HepG2 (cell line): ENCODE data around the gene ERMARD. TPM values are rescaled to one million over a fixed set of nuclear protein-coding genes. Genes with fewer than 3 reads are reported as not detected.

Experiments
- ATAC-seq: fragments of 200-7000 bp; cut with Tn5 transposase; 3 replicates; pipeline ENCODE4 v1.9.1; 2020; ENCODE audit warnings: mild to moderate bottlenecking, moderate library complexity
- BruUV-seq: library from RNA; stranded (reverse); fragments of 400-500 nt; replicated peaks from 2 replicates; lab custom pipeline; 2021; lab: Mats Ljungman, UMichigan
- CTCF ChIA-PET: fragments of 300-600 bp; formaldehyde crosslinking; extraction: SDS; loops from one replicate; lab custom pipeline; 2021; ENCODE audit warnings: low total read pairs, inconsistent platforms, low intra/inter-chr PET ratio; lab: Yijun Ruan, JAX
- POLR2A ChIA-PET: fragments of 350-600 bp; sonication (Branson Sonifier 250); formaldehyde crosslinking; loops from one replicate; lab custom pipeline; 2020; ENCODE audit warnings: antibody characterized with exemption, inconsistent platforms; lab: Yijun Ruan, JAX
- DNase-seq: peaks from one replicate; pipeline ENCODE4 v3.0.0-alpha.2; 2015; ENCODE audit warnings: low spot score
- FAIRE-seq: peaks from 3 replicates; lab custom pipeline; 2011; peaks lifted over from hg19 to GRCh38; lab: Jason Lieb, UNC
- H2AFZ ChIP-seq: one replicate; pipeline ENCODE4 v1.6.1; 2011; ENCODE audit warnings: low read length, inconsistent platforms
- H3K27ac ChIP-seq: fragments of 300-600 bp; 3 replicates; pipeline ENCODE4 v1.8.0; 2011; ENCODE audit warnings: mixed run types, mild to moderate bottlenecking, mixed read lengths, low read length, inconsistent platforms; ENCODE audit not compliant: insufficient read depth; ENCODE audit errors: extremely low read length
- H3K27me3 ChIP-seq, 2 experiments: fragments of 200-600 bp in 1 of 2; 2 replicates in 1 of 2; 3 replicates in 1 of 2; pipeline versions ENCODE4 v1.6.0 to v1.8.0; 2011; ENCODE audit warnings: low read length in 2 of 2, mild to moderate bottlenecking in 2 of 2, moderate library complexity in 2 of 2, inconsistent platforms in 1 of 2; ENCODE audit not compliant: insufficient read depth in 2 of 2, control insufficient read depth in 1 of 2
- H3K36me3 ChIP-seq, 2 experiments: fragments of 200-600 bp in 1 of 2; replicated peaks in 1 of 2; 2 replicates in 1 of 2; 3 replicates in 1 of 2; pipeline versions ENCODE4 v1.5.1 to v1.8.0; 2011; ENCODE audit warnings: low read length in 2 of 2, inconsistent platforms in 1 of 2; ENCODE audit not compliant: insufficient read depth in 2 of 2, control insufficient read depth in 1 of 2
- H3K4me1 ChIP-seq: 2 replicates; pipeline ENCODE4 v1.5.1; 2012; ENCODE audit warnings: low read length, inconsistent platforms; ENCODE audit not compliant: insufficient read depth
- H3K4me2 ChIP-seq: 2 replicates; pipeline ENCODE4 v1.6.0; 2011; ENCODE audit warnings: low read depth, low read length, inconsistent platforms
- H3K4me3 ChIP-seq, 3 experiments: fragments of 200-600 bp in 1 of 3; sonication (generic), shearing (Covaris generic) in 1 of 3; replicated peaks in 1 of 3; 2 replicates each; pipeline ENCODE4 v1.5.1; 2011 to 2016; ENCODE audit warnings: low read length in 3 of 3, inconsistent platforms in 2 of 3, low read depth in 2 of 3, mild to moderate bottlenecking in 2 of 3, control low read depth in 1 of 3, mixed read lengths in 1 of 3; ENCODE audit not compliant: insufficient read depth in 1 of 3
- H3K79me2 ChIP-seq: one replicate; pipeline ENCODE4 v1.6.1; 2011; ENCODE audit warnings: low read length, inconsistent platforms; ENCODE audit not compliant: insufficient read depth
- H3K9ac ChIP-seq: 2 replicates; pipeline ENCODE4 v1.6.0; 2011; ENCODE audit warnings: mild to moderate bottlenecking, low read depth, low read length, inconsistent platforms; ENCODE audit not compliant: insufficient read depth
- H3K9me3 ChIP-seq: 2 replicates; pipeline ENCODE4 v1.5.1; 2012; ENCODE audit warnings: mild to moderate bottlenecking, low read length
- H4K20me1 ChIP-seq: 2 replicates; pipeline ENCODE4 v1.6.0; 2011; ENCODE audit warnings: inconsistent platforms, mild to moderate bottlenecking, low read length, moderate library complexity; ENCODE audit not compliant: insufficient read depth
- CREM ChIP-seq, 2 experiments: sonication (generic) in 1 of 2; formaldehyde crosslinking in 1 of 2; IDR thresholded peaks; 2 replicates each; pipeline versions ENCODE4 v1.4.0 to v1.6.1; 2016 to 2020; ENCODE audit warnings: antibody characterized with exemption in 1 of 2, mild to moderate bottlenecking in 1 of 2, missing genetic modification reagents in 1 of 2
- HNRNPUL1 ChIP-seq: fragments of 200-400 bp; formaldehyde crosslinking; IDR thresholded peaks from 2 replicates; pipeline ENCODE4 v1.6.1; 2017; ENCODE audit warnings: low read depth, mild to moderate bottlenecking, low read length, moderate library complexity
- PRDM4 ChIP-seq: sonication (generic); formaldehyde crosslinking; IDR thresholded peaks from 2 replicates; pipeline ENCODE4 v1.9.0; 2021; ENCODE audit warnings: missing genetic modification reagents, borderline replicate concordance
- RBM22 ChIP-seq: fragments of 200-400 bp; formaldehyde crosslinking; optimal IDR thresholded peaks from 2 replicates; pipeline ENCODE3; 2017; ENCODE audit warnings: mild to moderate bottlenecking, low read length, moderate library complexity
- RFX5 ChIP-seq: IDR thresholded peaks from 2 replicates; pipeline ENCODE4 v1.6.1; 2011; ENCODE audit warnings: low read depth, low read length, improper control_type of control experiment
- ZNF782 ChIP-seq: sonication (generic); formaldehyde crosslinking; IDR thresholded peaks from 2 replicates; pipeline ENCODE4 v1.4.0; 2020; ENCODE audit warnings: missing genetic modification reagents, mild to moderate bottlenecking, borderline replicate concordance
- WGBS: methylation state at CpG from one replicate; pipeline ENCODE4 v1.1.6; 2017; ENCODE audit warnings: low lambda C conversion rate; 5-methylcytosine and 5-hydroxymethylcytosine counted together
- in situ Hi-C: cut with HindIII; loops from 2 replicates; pipeline ENCODE4 v1.10.0; 2017; ENCODE audit warnings: low pct_unique_long_range_greater_than_20kb; ENCODE audit not compliant: extremely low pct_ligation_motif_present
- intact Hi-C: fragments of 100-400 bp; cut with micrococcal nuclease; formaldehyde crosslinking; loops from one replicate; pipeline ENCODE4 v1.10.0; 2022; ENCODE audit not compliant: unreplicated experiment
- polyA plus RNA-seq, 8 experiments: library from polyadenylated mRNA; depleted of rRNA in 3 of 8; stranded (reverse) in 7 of 8; unstranded in 1 of 8; fragments of >200 nt; fragmentation: Illumina TruSeq in 4 of 8; extraction: Trizol in 4 of 8; gene quantifications; 2 replicates each; pipeline versions ENCODE4 v1.2.1 to v1.2.3, GENCODE V29; 2011 to 2016; ENCODE audit warnings: low read depth in 4 of 8, missing spikeins in 1 of 8, mixed read lengths in 1 of 8; ENCODE audit not compliant: insufficient read depth in 1 of 8
- total RNA-seq, 5 experiments: library from RNA; depleted of rRNA; stranded (reverse); fragments of >200 nt; fragmentation: Illumina TruSeq; extraction: Trizol; gene quantifications; 2 replicates each; pipeline ENCODE4 v1.2.3, GENCODE V29; 2016; ENCODE audit warnings: low read depth in 1 of 5
- TF ChIP-seq, protein P1 (sequence below): sonication (generic); formaldehyde crosslinking; IDR thresholded peaks from 2 replicates; pipeline ENCODE4 v1.4.0; 2020; ENCODE audit warnings: missing genetic modification reagents
- TF ChIP-seq, protein P2 (sequence below): sonication (generic); formaldehyde crosslinking; IDR thresholded peaks from 2 replicates; pipeline ENCODE4 v1.5.1; 2020; ENCODE audit warnings: mild to moderate bottlenecking, moderate library complexity, missing genetic modification reagents

Gene ERMARD
- total and polyA plus RNA-seq, 2 of the 13 experiments (the other 11 are each of a cell fraction or from before 2014, with no cell fraction given): 8.8 to 10.7 TPM

GRCh38 chr6:169719117-169719516 is 32.3 kb upstream of the ERMARD start:
- TF ChIP-seq RFX5: no peak
- TF ChIP-seq HNRNPUL1: no peak
- TF ChIP-seq, protein P1, sequence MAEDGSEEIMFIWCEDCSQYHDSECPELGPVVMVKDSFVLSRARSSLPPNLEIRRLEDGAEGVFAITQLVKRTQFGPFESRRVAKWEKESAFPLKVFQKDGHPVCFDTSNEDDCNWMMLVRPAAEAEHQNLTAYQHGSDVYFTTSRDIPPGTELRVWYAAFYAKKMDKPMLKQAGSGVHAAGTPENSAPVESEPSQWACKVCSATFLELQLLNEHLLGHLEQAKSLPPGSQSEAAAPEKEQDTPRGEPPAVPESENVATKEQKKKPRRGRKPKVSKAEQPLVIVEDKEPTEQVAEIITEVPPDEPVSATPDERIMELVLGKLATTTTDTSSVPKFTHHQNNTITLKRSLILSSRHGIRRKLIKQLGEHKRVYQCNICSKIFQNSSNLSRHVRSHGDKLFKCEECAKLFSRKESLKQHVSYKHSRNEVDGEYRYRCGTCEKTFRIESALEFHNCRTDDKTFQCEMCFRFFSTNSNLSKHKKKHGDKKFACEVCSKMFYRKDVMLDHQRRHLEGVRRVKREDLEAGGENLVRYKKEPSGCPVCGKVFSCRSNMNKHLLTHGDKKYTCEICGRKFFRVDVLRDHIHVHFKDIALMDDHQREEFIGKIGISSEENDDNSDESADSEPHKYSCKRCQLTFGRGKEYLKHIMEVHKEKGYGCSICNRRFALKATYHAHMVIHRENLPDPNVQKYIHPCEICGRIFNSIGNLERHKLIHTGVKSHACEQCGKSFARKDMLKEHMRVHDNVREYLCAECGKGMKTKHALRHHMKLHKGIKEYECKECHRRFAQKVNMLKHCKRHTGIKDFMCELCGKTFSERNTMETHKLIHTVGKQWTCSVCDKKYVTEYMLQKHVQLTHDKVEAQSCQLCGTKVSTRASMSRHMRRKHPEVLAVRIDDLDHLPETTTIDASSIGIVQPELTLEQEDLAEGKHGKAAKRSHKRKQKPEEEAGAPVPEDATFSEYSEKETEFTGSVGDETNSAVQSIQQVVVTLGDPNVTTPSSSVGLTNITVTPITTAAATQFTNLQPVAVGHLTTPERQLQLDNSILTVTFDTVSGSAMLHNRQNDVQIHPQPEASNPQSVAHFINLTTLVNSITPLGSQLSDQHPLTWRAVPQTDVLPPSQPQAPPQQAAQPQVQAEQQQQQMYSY (CRISPR knock-in tag): no peak
- no peak for TF ChIP-seq RBM22
- TF ChIP-seq PRDM4 (CRISPR knock-in tag): no peak
- TF ChIP-seq, protein P2, sequence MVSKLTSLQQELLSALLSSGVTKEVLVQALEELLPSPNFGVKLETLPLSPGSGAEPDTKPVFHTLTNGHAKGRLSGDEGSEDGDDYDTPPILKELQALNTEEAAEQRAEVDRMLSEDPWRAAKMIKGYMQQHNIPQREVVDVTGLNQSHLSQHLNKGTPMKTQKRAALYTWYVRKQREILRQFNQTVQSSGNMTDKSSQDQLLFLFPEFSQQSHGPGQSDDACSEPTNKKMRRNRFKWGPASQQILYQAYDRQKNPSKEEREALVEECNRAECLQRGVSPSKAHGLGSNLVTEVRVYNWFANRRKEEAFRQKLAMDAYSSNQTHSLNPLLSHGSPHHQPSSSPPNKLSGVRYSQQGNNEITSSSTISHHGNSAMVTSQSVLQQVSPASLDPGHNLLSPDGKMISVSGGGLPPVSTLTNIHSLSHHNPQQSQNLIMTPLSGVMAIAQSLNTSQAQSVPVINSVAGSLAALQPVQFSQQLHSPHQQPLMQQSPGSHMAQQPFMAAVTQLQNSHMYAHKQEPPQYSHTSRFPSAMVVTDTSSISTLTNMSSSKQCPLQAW: no peak
- no peak for TF ChIP-seq CREM (IDR thresholded peaks at IDR 0.05)
- no peak for TF ChIP-seq CREM (CRISPR knock-in tag; IDR thresholded peaks at IDR 0.05)
- TF ChIP-seq ZNF782: no peak
- Histone ChIP-seq H3K4me2 (0 out of 2 replicates have a peak overlapping the region, but pooled peaks have one; percentile 16), H4K20me1 (peaks cover 45% of the 10 kb centered on the region), H3K9ac (no peak overlapping the region), H3K27ac (no peak overlapping the region), H2AFZ (no peak overlapping the region), H3K9me3 (no peaks in the 10 kb centered on the region), H3K4me3 (no peak overlapping the region), H3K4me1 (peaks cover 45% of the 10 kb centered on the region), H3K27me3 (no peaks in the 10 kb centered on the region; a peak in 1 of 5 replicates), H3K79me2 (peaks cover 70% of the 10 kb centered on the region), H3K36me3 (peaks cover 10 to 46% of the 10 kb centered on the region in 2 experiments)
- POLR2A ChIA-PET: interaction anchor here (1.1 to 3.8 kb wide), 4 partner anchors 9 to 32 kb away, joined by 3 to 16 read pairs (median 6); partner anchors contain the start of genes C6orf120, DYNLT2, ERMARD and WDR27
- DNase-seq (no peak), FAIRE-seq (no peak), ATAC-seq (no peak)
- CTCF ChIA-PET: no interaction called here
- BruUV-seq: no TSS peak
- 91% methylated on average over 4 of the region's 4 CpGs for WGBS
- intact Hi-C loops: no loop called here
- in situ Hi-C loops: no loop called here
